ENCODE data around the gene RPL27.

DNA sequence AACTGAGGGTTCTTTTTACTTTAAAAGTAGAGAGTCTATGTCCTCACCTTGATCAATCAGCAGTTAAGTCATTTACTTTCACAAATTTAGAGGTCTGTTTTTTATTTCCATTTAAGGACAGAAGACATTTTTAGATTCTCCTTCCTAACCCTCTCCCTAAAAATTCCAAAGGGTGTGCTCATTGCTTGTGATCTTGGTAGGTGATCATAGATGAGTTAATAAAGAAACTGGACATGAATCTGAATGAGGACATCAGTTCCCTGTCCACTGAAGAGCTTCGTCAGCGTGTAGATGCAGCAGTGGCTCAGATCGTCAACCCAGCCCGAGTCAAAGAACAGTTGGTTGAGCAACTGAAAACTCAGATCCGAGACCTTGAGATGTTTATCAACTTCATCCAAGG is 9.1 kb upstream of the RPL27 start:
- TF ChIP-seq, protein P1, sequence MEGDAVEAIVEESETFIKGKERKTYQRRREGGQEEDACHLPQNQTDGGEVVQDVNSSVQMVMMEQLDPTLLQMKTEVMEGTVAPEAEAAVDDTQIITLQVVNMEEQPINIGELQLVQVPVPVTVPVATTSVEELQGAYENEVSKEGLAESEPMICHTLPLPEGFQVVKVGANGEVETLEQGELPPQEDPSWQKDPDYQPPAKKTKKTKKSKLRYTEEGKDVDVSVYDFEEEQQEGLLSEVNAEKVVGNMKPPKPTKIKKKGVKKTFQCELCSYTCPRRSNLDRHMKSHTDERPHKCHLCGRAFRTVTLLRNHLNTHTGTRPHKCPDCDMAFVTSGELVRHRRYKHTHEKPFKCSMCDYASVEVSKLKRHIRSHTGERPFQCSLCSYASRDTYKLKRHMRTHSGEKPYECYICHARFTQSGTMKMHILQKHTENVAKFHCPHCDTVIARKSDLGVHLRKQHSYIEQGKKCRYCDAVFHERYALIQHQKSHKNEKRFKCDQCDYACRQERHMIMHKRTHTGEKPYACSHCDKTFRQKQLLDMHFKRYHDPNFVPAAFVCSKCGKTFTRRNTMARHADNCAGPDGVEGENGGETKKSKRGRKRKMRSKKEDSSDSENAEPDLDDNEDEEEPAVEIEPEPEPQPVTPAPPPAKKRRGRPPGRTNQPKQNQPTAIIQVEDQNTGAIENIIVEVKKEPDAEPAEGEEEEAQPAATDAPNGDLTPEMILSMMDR (IDR thresholded peaks at IDR 0.05; ENCODE audit: insufficient read depth, low read depth, low read length): no peak
- TF ChIP-seq EZH2 (IDR thresholded peaks at IDR 0.05; ENCODE audit: insufficient read depth, low read length): no peak
